Body of pancreas (tissue), 4 donors: ENCODE measurements around the gene CSAD.
A peak's percentile ranks its signal among the peaks of the same experiment; 100 is the strongest.

ENCODE experiments used
- POLR2A ChIP-seq, 3 donors: fragments of 450-650 bp; IDR thresholded peaks; one replicate each; pipeline ENCODE4 v1.6.1; 2016; ENCODE audit warnings: antibody characterized with exemption in 3 of 3, mild to moderate bottlenecking in 2 of 3
- TF ChIP-seq, protein P1 (sequence below), 7 experiments: fragments of 450-650 bp in 4 of 7; fragments of 200-600 bp in 3 of 7; sonication (generic) in 3 of 7; IDR thresholded peaks; one replicate each; pipeline ENCODE4 v1.5.1; 2016 to 2019; ENCODE audit warnings: antibody characterized with exemption in 7 of 7

DNA sequence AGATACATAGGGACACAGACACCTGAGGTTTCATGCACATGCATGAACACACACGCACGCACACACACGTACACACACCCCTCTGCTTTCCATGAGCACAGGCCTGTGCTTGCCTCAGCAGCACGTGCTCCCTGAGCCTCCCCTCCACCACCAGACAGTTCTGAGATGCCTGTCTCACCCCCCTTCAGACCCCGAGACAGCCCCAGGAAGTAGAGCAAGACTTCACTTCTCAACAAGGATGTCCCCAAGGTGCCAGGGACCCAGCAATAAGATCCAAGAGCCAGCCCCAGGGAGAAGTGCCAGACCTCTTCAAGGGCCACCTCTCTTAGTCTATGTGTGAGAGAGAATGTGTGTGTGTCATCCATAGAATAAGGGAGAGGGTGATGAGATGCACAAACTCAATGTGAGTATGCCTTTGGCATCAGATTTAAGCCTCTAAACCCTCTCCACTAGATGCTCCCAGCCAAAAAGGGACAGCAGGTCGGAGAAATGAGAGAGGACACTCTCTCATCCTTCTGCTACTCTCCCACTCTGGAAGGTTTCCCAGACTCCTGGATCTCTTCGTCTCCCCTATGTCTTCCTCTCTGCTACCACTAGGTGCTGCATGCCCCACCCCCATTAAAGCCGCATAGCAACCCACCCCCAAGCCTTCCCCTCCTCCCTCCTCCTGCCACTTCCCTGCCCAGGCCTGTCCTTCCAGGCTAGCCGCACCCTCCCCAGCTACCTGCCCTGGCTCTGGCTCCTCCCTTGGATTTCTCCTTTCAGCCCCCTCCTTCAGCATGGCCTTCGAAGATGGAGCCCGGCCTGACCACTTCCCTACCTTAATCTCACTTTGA lies 43.6 kb upstream of the CSAD start:
- no peak for TF ChIP-seq POLR2A (IDR thresholded peaks at IDR 0.05)
- TF ChIP-seq, protein P1, sequence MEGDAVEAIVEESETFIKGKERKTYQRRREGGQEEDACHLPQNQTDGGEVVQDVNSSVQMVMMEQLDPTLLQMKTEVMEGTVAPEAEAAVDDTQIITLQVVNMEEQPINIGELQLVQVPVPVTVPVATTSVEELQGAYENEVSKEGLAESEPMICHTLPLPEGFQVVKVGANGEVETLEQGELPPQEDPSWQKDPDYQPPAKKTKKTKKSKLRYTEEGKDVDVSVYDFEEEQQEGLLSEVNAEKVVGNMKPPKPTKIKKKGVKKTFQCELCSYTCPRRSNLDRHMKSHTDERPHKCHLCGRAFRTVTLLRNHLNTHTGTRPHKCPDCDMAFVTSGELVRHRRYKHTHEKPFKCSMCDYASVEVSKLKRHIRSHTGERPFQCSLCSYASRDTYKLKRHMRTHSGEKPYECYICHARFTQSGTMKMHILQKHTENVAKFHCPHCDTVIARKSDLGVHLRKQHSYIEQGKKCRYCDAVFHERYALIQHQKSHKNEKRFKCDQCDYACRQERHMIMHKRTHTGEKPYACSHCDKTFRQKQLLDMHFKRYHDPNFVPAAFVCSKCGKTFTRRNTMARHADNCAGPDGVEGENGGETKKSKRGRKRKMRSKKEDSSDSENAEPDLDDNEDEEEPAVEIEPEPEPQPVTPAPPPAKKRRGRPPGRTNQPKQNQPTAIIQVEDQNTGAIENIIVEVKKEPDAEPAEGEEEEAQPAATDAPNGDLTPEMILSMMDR (IDR thresholded peaks at IDR 0.05) = peak in 1 of 7 experiments; percentile 8
